IPS DF 4.7 (cell line): ENCODE results near the gene CFAP70.
"Not testable (repeated sequence)": the region's sequence is repeated elsewhere in the genome, so short reads cannot be mapped to it uniquely, and the experiment has no call there.

ENCODE experiments used
- DNase-seq: peaks from one replicate; pipeline ENCODE4 v3.0.0-alpha.2; 2013; ENCODE audit warnings: low spot score; ENCODE audit errors: extremely low read depth

The CFAP70 gene

GRCh38 chr10:73340121-73340520, 18.5 kb downstream of the CFAP70 start:
- no peak for DNase-seq

GRCh38 chr10:73339436-73339835, 19.2 kb downstream of the CFAP70 start:
- no peak for DNase-seq

GRCh38 chr10:73338801-73339368, 19.8 kb downstream of the CFAP70 start:
- DNase-seq: no peak

- no peak for DNase-seq
Measured at GRCh38 chr10:73333202-73333601, 25.5 kb downstream of the CFAP70 start.

GRCh38 chr10:73332379-73332778, 26.3 kb downstream of the CFAP70 start:
- DNase-seq: no peak

- not testable (repeated sequence) for DNase-seq
Measured at GRCh38 chr10:73328523-73328922, 30.1 kb downstream of the CFAP70 start.

GRCh38 chr10:73325290-73325689, 33.4 kb downstream of the CFAP70 start:
- not testable (repeated sequence) for DNase-seq

DNA sequence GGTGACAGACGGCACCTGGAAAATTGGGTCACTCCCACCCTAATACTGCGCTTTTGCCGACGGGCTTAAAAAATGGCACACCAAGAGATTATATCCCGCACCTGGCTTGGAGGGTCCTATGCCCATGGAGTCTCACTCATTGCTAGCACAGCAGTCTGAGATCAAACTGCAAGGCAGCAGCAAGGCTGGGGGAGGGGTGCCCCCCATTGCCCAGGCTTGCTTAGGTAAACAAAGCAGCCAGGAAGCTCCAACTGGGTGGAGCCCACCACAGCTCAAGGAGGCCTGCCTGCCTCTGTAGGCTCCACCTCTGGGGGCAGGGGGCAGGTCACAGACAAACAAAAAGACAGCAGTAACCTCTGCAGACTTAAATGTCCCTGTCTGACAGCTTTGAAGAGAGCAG, 35.1 kb downstream of the CFAP70 start:
- not testable (repeated sequence) for DNase-seq

GRCh38 chr10:73310475-73310874, 48.2 kb downstream of the CFAP70 start:
- DNase-seq: no peak

DNA sequence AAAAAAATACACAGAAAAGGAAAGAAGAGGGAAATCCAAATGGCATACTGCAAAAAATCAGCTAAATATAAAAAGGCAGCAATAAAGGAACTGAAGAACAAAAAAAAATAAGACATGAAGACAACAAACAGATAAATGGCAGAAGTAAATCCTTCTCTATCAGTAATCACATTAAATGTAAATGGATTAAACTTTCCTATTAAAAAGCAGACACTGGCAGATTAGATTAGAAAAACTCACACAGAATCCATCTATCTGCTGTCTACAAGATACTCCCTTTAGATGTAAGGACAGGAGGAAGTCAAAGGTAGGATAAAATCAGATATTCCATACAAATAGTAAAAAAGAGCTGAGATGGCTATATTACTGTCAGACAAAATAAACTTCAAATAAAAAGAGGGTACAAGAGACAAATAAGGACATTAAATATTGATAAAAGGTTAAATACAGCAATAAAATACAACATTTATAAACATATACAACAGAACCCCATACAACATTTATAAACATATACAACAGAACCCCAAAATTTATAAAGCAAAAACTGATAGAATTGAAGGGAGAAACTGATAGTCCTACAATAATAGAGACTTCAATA, 51.4 kb downstream of the CFAP70 start:
- DNase-seq: no peak

DNA sequence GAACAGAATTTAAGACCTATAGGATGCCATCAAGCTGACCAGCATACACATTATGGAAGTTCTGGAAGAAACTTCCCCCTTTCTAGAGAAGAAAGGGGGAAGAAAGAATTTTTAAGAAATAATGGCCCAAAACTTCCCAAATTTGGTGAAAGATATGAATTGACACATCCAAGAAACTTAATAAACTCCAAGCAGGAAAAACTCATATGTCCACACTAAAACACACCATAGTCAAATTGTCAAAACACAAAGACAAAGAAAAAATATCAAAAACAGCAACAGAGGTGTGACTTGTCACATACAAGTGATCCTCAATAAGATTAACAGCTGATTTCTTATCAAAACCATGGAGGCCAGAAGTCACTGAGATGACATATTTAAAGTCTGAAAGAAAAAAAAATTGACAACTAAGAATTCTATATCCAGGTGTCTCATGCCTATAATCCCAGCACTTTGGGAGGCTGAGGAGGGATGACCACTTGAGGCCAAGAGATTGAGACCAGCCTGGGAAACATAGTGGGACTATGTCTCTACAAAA, 52.4 kb downstream of the CFAP70 start:
- no peak for DNase-seq

GRCh38 chr10:73296946-73297345, 61.7 kb downstream of the CFAP70 start:
- no peak for DNase-seq

DNA sequence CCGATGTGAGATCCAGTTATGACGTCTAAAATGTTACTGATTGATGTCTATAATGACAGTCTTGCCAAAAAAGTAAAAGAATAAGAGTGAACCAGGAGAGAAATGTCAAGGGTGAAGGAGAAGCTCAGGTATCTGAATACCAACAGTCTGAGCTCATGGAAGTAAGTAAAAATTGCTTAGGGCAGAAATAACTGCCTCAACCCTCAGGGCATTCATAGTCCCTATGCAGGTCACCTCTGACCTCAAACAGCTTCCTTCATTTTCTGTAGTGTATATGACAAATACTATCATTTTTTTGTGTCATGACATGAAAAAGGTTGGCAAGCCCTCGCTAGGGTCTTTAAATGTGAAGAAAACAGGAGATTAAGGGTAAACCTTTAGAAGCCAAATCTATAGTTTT, 65.2 kb downstream of the CFAP70 start:
- DNase-seq: no peak

DNA sequence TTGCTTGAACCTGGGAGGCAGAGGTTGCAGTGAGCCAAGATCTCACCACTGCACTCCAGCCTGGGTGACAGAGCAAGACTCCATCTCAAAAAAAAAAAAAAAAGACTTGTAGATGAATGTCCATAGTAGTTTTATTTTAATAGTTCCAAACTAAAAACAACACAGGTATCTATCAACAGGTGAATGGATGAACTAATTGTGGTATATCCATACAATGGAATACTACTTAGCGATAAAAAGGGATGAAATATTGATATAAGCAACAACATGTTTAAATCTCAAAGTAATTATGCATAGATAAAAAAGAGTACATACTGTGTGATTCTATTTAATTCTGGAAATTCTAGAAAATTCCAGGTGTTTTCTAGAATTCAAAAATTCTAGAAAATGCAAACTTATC, 68.7 kb downstream of the CFAP70 start:
- no peak for DNase-seq

GRCh38 chr10:73287441-73287840, 71.2 kb downstream of the CFAP70 start:
- DNase-seq: no peak

DNA sequence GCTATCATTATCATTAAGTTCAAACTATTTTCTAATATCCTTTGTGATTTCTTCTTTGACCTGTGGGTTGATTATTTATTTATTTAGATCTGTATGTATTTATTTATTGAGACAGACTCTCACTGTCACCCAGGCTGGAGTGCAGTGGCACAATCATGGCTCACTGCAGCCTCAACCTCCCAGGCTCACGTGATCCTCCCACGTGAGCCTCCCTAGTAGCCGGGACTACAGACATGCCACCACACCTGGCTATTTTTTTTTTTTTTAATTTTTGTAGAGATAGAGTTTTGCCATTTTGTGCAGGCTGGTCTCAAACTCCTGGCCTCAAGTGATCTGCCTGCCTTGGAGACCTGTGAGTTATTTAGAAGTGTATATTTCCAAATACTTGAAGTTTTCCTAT, 77.6 kb downstream of the CFAP70 start:
- no peak for DNase-seq

GRCh38 chr10:73264423-73264822, 94.2 kb downstream of the CFAP70 start:
- no peak for DNase-seq

GRCh38 chr10:73263693-73264347, 94.8 kb downstream of the CFAP70 start:
- DNase-seq: no peak

- no peak for DNase-seq
Measured at GRCh38 chr10:73262880-73263555, 95.6 kb downstream of the CFAP70 start.

- no peak for DNase-seq
Measured at GRCh38 chr10:73262105-73262730, 96.4 kb downstream of the CFAP70 start.

- no peak for DNase-seq
Measured at GRCh38 chr10:73261362-73261995, 97.2 kb downstream of the CFAP70 start.
